ENCODE measurements around the gene CTXN1. TPM values are rescaled to one million over a fixed set of nuclear protein-coding genes. Genes with fewer than 3 reads are reported as not detected.
"Not testable (repeated sequence)": the region's sequence is repeated elsewhere in the genome, so short reads cannot be mapped to it uniquely, and the experiment has no call there.

CTXN1 gene
- total RNA-seq, 2 experiments from 2014 or later: not detected

GRCh38 chr19:7941895-7942596 lies 16.1 kb upstream of the CTXN1 start:
- Mint-ChIP-seq H3K27ac (peak overlapping the region; percentile 68), H3K36me3 (ENCODE audit: low read depth) (peaks cover 14% of the 10 kb centered on the region), H3K27me3 (no peaks in the 10 kb centered on the region), H3K9me3 (no peaks in the 10 kb centered on the region), H3K4me1 (peaks cover 35% of the 10 kb centered on the region), H3K4me3 (peak overlapping the region; percentile 89)
- DNase-seq: no peak
- ChIA-PET CTCF (interaction anchor here (4.8 kb wide), 1 partner anchor 12 kb away, joined by 38 read pairs; no protein-coding TSS in a partner anchor), POLR2A (no interaction called here)

GRCh38 chr19:7940841-7941240 lies 14.9 kb upstream of the CTXN1 start:
- Mint-ChIP-seq H3K4me1 (peaks cover 35% of the 10 kb centered on the region), H3K4me3 (no peak overlapping the region), H3K27ac (no peak overlapping the region), H3K36me3 (ENCODE audit: low read depth) (peaks cover 14% of the 10 kb centered on the region), H3K9me3 (no peaks in the 10 kb centered on the region), H3K27me3 (no peaks in the 10 kb centered on the region)
- CTCF ChIA-PET: no interaction called here
- POLR2A ChIA-PET: no interaction called here
- DNase-seq: no peak

- H3K4me1 Mint-ChIP-seq: peaks cover 4% of the 10 kb centered on the region
- DNase-seq: no peak
- H3K27me3 Mint-ChIP-seq: no peaks in the 10 kb centered on the region
- no peaks in the 10 kb centered on the region for H3K9me3 Mint-ChIP-seq
- no peak overlapping the region for H3K4me3 Mint-ChIP-seq
- peaks cover 13% of the 10 kb centered on the region for H3K36me3 Mint-ChIP-seq (ENCODE audit: low read depth)
- no peak overlapping the region for H3K27ac Mint-ChIP-seq
- ChIA-PET POLR2A (no interaction called here), CTCF (interaction anchor here (0.6 to 1.9 kb wide), 3 partner anchors 9 to 304 kb away, joined by 3 to 10 read pairs (median 6); partner anchors contain the start of gene TIMM44)
Observed at GRCh38 chr19:7934766-7935165, 8.8 kb upstream of the CTXN1 start.

GRCh38 chr19:7933828-7934725 lies 8.1 kb upstream of the CTXN1 start:
- no peak for DNase-seq
- CTCF ChIA-PET: interaction anchor here (0.6 to 1.9 kb wide), 3 partner anchors 10 to 305 kb away, joined by 3 to 10 read pairs (median 6); partner anchors contain the start of gene TIMM44
- Mint-ChIP-seq H3K27me3 (no peaks in the 10 kb centered on the region), H3K4me1 (peaks cover 4% of the 10 kb centered on the region), H3K4me3 (no peak overlapping the region), H3K9me3 (no peaks in the 10 kb centered on the region), H3K27ac (no peak overlapping the region), H3K36me3 (ENCODE audit: low read depth) (peaks cover 13% of the 10 kb centered on the region)
- POLR2A ChIA-PET: no interaction called here

- CTCF ChIA-PET: no interaction called here
Observed at GRCh38 chr19:7933411-7933810, 7.5 kb upstream of the CTXN1 start.

GRCh38 chr19:7932930-7933300 lies 7.0 kb upstream of the CTXN1 start:
- no peak overlapping the region for H3K27ac Mint-ChIP-seq
- no peaks in the 10 kb centered on the region for H3K27me3 Mint-ChIP-seq
- H3K36me3 Mint-ChIP-seq (ENCODE audit: low read depth): peaks cover 8% of the 10 kb centered on the region
- no peak for DNase-seq
- H3K4me1 Mint-ChIP-seq: no peaks in the 10 kb centered on the region
- no peaks in the 10 kb centered on the region for H3K9me3 Mint-ChIP-seq
- H3K4me3 Mint-ChIP-seq: no peak overlapping the region
- ChIA-PET POLR2A (no interaction called here), CTCF (interaction anchor here (5.8 kb wide), 1 partner anchor 11 kb away, joined by 38 read pairs; the partner anchor contains the start of gene TIMM44)

More at GRCh38 chr19:7933411-7933810, 7.5 kb upstream of the CTXN1 start:
- Mint-ChIP-seq H3K36me3 (ENCODE audit: low read depth) (peaks cover 9% of the 10 kb centered on the region), H3K4me3 (no peak overlapping the region), H3K27me3 (no peaks in the 10 kb centered on the region), H3K9me3 (no peaks in the 10 kb centered on the region), H3K27ac (no peak overlapping the region), H3K4me1 (no peaks in the 10 kb centered on the region)
- DNase-seq: no peak
- POLR2A ChIA-PET: no interaction called here

- Mint-ChIP-seq H3K27ac (no peak overlapping the region), H3K9me3 (no peaks in the 10 kb centered on the region), H3K27me3 (no peaks in the 10 kb centered on the region), H3K4me3 (no peak overlapping the region), H3K36me3 (ENCODE audit: low read depth) (peaks cover 7% of the 10 kb centered on the region), H3K4me1 (no peaks in the 10 kb centered on the region)
- CTCF ChIA-PET: interaction anchor here (0.7 to 5.8 kb wide), 2 partner anchors 11 to 22 kb away, joined by 4 to 38 read pairs; partner anchors contain the start of gene TIMM44
- POLR2A ChIA-PET: no interaction called here
- DNase-seq: no peak
Observed at GRCh38 chr19:7932276-7932929, 6.5 kb upstream of the CTXN1 start.

GRCh38 chr19:7931221-7932061 lies 5.5 kb upstream of the CTXN1 start:
- no peak overlapping the region for H3K27ac Mint-ChIP-seq
- CTCF ChIA-PET: interaction anchor here (0.7 to 5.8 kb wide), 2 partner anchors 12 to 23 kb away, joined by 4 to 38 read pairs; partner anchors contain the start of gene TIMM44
- no peaks in the 10 kb centered on the region for H3K9me3 Mint-ChIP-seq
- H3K27me3 Mint-ChIP-seq: no peaks in the 10 kb centered on the region
- no peak overlapping the region for H3K4me3 Mint-ChIP-seq
- peaks cover 1% of the 10 kb centered on the region for H3K4me1 Mint-ChIP-seq
- peaks cover 7% of the 10 kb centered on the region for H3K36me3 Mint-ChIP-seq (ENCODE audit: low read depth)
- POLR2A ChIA-PET: interaction anchor here (0.6 kb wide), 1 partner anchor 261 kb away, joined by 3 read pairs; no protein-coding TSS in a partner anchor
- DNase-seq: no peak

GRCh38 chr19:7930765-7931164 lies 4.8 kb upstream of the CTXN1 start:
- H3K9me3 Mint-ChIP-seq: no peaks in the 10 kb centered on the region
- ChIA-PET POLR2A (interaction anchor here (0.6 kb wide), 1 partner anchor 261 kb away, joined by 3 read pairs; no protein-coding TSS in a partner anchor), CTCF (interaction anchor here (0.8 to 5.8 kb wide), 3 partner anchors 11 to 39 kb away, joined by 3 to 38 read pairs (median 8); partner anchors contain the start of genes SNAPC2 and TIMM44)
- H3K4me3 Mint-ChIP-seq: no peak overlapping the region
- no peak for DNase-seq
- peaks cover 4% of the 10 kb centered on the region for H3K4me1 Mint-ChIP-seq
- peaks cover 7% of the 10 kb centered on the region for H3K36me3 Mint-ChIP-seq (ENCODE audit: low read depth)
- H3K27ac Mint-ChIP-seq: no peak overlapping the region
- H3K27me3 Mint-ChIP-seq: no peaks in the 10 kb centered on the region

GRCh38 chr19:7930030-7930429 lies 4.1 kb upstream of the CTXN1 start:
- H3K4me3 Mint-ChIP-seq; H3K27me3 Mint-ChIP-seq; DNase-seq; H3K36me3 Mint-ChIP-seq (ENCODE audit: low read depth); H3K27ac Mint-ChIP-seq; H3K4me1 Mint-ChIP-seq; POLR2A ChIA-PET; H3K9me3 Mint-ChIP-seq: not testable (repeated sequence)
- CTCF ChIA-PET: interaction anchor here (0.8 to 5.8 kb wide), 4 partner anchors 10 to 61 kb away, joined by 3 to 38 read pairs (median 10); partner anchors contain the start of genes SNAPC2 and TIMM44

GRCh38 chr19:7928741-7929701 lies 3.1 kb upstream of the CTXN1 start:
- Mint-ChIP-seq H3K9me3 (no peaks in the 10 kb centered on the region), H3K4me3 (no peak overlapping the region), H3K36me3 (ENCODE audit: low read depth) (peaks cover 2% of the 10 kb centered on the region), H3K27ac (peak overlapping the region; percentile 54), H3K27me3 (no peaks in the 10 kb centered on the region), H3K4me1 (peaks cover 8% of the 10 kb centered on the region)
- POLR2A ChIA-PET: interaction anchor here (0.5 to 1.0 kb wide), 2 partner anchors 8 to 548 kb away, joined by 3 to 5 read pairs; partner anchors contain the start of gene SNAPC2
- DNase-seq: peak; percentile 68
- CTCF ChIA-PET: interaction anchor here (0.6 to 5.8 kb wide), 8 partner anchors 9 to 412 kb away, joined by 3 to 38 read pairs (median 4); partner anchors contain the start of genes SNAPC2 and TIMM44

Data from activated CD4-positive, alpha-beta T cell treated with anti-CD3 and anti-CD28 coated beads, Interleukin-2, amount 10 ng/mL, durations not matched to agents 7 days and 5 days (primary cell).